Sigmoid colon (tissue), 4 donors: ENCODE measurements around the gene FAM13A.

Experiments used
- EP300 ChIP-seq, 4 donors: sonication (generic); formaldehyde crosslinking; IDR thresholded peaks; one replicate each; pipeline ENCODE4 v1.6.1; 2017; ENCODE audit warnings: antibody characterized with exemption in 4 of 4
- POLR2A ChIP-seq, 2 donors: fragments of 450-650 bp; IDR thresholded peaks; one replicate each; pipeline ENCODE4 v1.6.1; 2016; ENCODE audit warnings: antibody characterized with exemption in 2 of 2, mild to moderate bottlenecking in 2 of 2, moderate library complexity in 2 of 2
- POLR2AphosphoS5 ChIP-seq, 4 donors: sonication (generic); formaldehyde crosslinking; IDR thresholded peaks; one replicate each; pipeline ENCODE4 v1.6.1; 2017; ENCODE audit warnings: antibody characterized with exemption in 4 of 4
- TF ChIP-seq, protein P1 (sequence below), 4 experiments: fragments of 450-650 bp in 3 of 4; fragments of 200-600 bp in 1 of 4; IDR thresholded peaks; one replicate each; pipeline ENCODE4 v1.5.1; 2016 to 2019; ENCODE audit warnings: antibody characterized with exemption in 4 of 4, mild to moderate bottlenecking in 3 of 4, moderate library complexity in 2 of 4

GRCh38 chr4:88975958-88976774 is 80.8 kb downstream of the FAM13A start:
- TF ChIP-seq, protein P1, sequence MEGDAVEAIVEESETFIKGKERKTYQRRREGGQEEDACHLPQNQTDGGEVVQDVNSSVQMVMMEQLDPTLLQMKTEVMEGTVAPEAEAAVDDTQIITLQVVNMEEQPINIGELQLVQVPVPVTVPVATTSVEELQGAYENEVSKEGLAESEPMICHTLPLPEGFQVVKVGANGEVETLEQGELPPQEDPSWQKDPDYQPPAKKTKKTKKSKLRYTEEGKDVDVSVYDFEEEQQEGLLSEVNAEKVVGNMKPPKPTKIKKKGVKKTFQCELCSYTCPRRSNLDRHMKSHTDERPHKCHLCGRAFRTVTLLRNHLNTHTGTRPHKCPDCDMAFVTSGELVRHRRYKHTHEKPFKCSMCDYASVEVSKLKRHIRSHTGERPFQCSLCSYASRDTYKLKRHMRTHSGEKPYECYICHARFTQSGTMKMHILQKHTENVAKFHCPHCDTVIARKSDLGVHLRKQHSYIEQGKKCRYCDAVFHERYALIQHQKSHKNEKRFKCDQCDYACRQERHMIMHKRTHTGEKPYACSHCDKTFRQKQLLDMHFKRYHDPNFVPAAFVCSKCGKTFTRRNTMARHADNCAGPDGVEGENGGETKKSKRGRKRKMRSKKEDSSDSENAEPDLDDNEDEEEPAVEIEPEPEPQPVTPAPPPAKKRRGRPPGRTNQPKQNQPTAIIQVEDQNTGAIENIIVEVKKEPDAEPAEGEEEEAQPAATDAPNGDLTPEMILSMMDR (IDR thresholded peaks at IDR 0.05): no peak
- TF ChIP-seq POLR2A (IDR thresholded peaks at IDR 0.05) (no peak), EP300 (IDR thresholded peaks at IDR 0.05) (no peak), POLR2AphosphoS5 (IDR thresholded peaks at IDR 0.05) (no peak)
